Measurements from ENCODE around the gene CEACAM16.

CEACAM16 gene

DNA sequence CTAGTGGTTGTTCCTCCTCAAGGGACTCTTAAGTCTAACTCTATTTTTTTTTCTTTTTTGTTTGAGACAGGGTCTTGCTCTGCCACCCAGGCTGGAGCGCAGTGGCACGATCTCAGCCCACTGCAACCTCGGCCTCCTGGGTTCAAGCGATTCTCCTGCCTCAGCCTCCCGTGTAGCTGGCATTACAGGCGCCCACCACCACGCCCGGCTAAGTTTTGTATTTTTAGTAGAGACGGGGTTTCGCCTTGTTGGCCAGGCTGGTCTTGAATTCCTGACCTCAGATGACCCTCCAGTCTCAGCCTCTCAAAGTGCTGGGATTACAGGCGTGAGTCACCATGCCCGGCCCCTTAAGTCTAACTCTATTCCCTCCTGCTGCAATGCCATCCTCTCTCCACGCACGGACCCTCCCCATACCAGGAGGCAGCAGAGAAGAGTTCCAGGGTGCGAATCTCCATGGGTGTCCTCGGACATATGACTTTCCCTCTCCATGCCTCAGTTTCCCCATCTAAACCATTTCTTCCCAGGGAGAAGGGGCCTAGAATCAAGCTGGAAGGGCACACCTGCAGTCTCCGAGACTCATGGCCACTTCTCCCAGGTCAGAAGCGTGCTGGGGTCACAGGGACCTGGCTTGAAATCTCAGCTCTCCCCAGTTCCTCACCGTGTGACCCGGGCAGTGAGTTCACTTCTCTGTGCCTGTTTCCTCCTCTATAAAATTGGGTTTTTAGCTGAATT, 43.5 kb downstream of the CEACAM16 start:
- DNase-seq (ENCODE audit: insufficient read length, low spot score) (no peak), FAIRE-seq (no peak)

GRCh38 chr19:44744871-44745332, 46.0 kb downstream of the CEACAM16 start:
- DNase-seq (ENCODE audit: insufficient read length, low spot score), result no peak
- no peak for FAIRE-seq

- no peak for FAIRE-seq
- DNase-seq (ENCODE audit: insufficient read length, low spot score), result no peak
These were observed 46.4 kb downstream of the CEACAM16 start for GRCh38 chr19:44745341-44745831.

- DNase-seq (ENCODE audit: insufficient read length, low spot score) (no peak), FAIRE-seq (no peak)
These were observed 47.1 kb downstream of the CEACAM16 start for GRCh38 chr19:44745887-44746600.

GRCh38 chr19:44746616-44746945, 47.6 kb downstream of the CEACAM16 start:
- DNase-seq (ENCODE audit: insufficient read length, low spot score), result no peak
- FAIRE-seq, result no peak

- FAIRE-seq (peak; percentile 89), DNase-seq (ENCODE audit: insufficient read length, low spot score) (peak; percentile 58)
These were observed 48.2 kb downstream of the CEACAM16 start for GRCh38 chr19:44746946-44747738.

GRCh38 chr19:44747739-44748425, 48.9 kb downstream of the CEACAM16 start:
- DNase-seq (ENCODE audit: insufficient read length, low spot score) (peak; percentile 49), FAIRE-seq (no peak)

GRCh38 chr19:44748426-44749254, 49.7 kb downstream of the CEACAM16 start, which contains the start of gene BCL3:
Gene BCL3 (plus strand): TSS chr19:44748708. CDS start chr19:44748791, 83 bp downstream.
- FAIRE-seq, result no peak
- peak; percentile 59 for DNase-seq (ENCODE audit: insufficient read length, low spot score)

DNA sequence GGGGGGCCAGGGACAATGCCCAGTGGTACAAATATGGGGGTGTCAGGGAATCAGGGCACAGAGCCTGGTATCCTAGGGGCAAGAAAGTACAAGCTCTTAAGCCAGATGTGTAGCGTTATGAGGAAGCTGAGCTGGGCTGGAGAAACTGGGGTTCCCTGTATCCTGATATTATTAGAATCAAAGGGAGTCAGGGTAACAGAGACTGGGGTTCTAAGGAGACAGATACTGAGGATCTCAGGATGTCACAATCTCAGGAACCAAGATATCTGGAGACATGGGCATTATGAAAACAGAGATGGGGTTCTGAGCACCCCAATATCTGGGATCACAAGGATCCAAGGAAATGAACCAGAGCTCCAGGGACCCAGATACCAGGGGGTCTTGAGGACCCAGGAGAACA, 50.3 kb downstream of the CEACAM16 start:
- peak; percentile 21 for FAIRE-seq
- no peak for DNase-seq (ENCODE audit: insufficient read length, low spot score)

DNA sequence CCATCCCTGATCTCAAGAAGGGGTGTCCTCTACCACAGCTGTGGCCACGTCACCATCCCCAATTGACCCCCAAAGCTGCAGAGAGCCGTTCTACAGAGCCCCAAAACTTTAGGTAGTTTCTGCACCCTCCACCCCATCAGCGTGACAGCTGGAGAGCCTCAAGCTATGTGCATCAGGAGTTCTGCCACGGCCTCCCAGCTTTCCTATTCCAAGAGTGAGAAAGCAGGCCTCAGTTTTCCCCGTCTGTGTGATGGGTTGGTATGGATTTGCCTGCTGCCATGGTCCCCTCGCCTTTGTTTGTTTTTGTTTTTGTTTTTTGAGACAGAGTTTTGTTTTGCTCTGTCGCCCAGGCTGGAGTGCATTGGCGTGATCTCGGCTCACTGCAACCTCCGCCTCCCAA, 51.0 kb downstream of the CEACAM16 start:
- DNase-seq (ENCODE audit: insufficient read length, low spot score), result no peak
- FAIRE-seq, result no peak

GRCh38 chr19:44752123-44752815, 53.3 kb downstream of the CEACAM16 start:
- DNase-seq (ENCODE audit: insufficient read length, low spot score) (no peak), FAIRE-seq (no peak)

DNA sequence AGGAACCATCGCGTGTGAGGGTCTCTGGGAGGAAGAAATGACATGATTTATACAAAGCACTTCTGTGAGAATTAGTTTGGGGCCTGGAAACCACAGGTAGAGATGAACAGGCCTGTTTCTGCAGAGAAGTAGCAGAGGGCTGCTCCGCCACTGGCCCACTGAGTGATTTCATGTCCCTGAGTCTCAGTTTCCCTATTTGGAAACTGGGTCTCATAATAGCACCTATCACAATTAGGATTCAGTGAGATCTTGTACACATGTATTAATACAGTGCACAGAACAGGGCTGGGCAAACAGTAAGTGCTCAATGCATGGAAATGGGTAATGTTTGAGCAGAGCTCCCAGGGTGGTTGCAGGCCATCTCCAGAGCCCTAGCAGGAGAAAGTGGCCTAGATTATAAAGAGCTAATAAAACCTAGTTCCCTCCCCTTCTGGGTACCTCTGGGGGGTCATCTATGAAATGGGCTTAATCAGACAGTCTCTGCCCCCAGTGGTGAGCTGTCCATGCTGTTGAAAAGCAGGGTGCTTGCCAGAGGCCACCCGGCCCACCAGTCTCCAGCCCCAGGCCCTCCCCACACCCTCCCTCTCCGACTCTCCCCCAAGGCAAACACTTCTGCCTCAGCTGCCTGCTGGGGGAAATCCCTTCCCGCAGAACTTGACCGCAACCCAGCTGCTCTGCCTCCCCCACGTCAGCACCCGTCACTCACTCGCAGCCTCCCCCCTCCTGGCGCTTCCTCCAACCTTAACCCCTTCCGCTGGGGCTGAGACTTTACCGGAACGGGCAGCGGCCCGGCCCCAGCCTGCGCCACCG, 54.1 kb downstream of the CEACAM16 start:
- DNase-seq (ENCODE audit: insufficient read length, low spot score) (peak; percentile 96), FAIRE-seq (peak; percentile 98)

- no peak for FAIRE-seq
- DNase-seq (ENCODE audit: insufficient read length, low spot score), result no peak
These were observed 54.6 kb downstream of the CEACAM16 start for GRCh38 chr19:44753626-44753931.

- peak; percentile 89 for FAIRE-seq
- DNase-seq (ENCODE audit: insufficient read length, low spot score), result peak; percentile 85
These were observed 55.2 kb downstream of the CEACAM16 start for GRCh38 chr19:44753932-44754749.

DNA sequence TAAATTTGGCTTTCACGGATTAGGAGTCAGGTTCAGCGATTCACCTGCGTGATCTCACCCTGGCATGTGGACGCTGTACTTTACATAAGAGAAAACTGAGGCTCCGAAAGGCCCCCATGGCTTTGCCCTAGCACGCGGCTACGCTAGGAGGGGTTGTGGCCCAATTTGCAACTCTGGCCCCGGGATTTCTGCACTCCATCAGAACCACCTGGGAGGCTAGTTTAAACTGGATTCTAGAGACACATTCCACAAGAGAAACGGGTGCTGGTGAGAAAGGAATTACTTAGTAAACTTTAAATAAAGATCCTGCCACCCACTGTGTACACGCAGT, 55.8 kb downstream of the CEACAM16 start:
- no peak for FAIRE-seq
- no peak for DNase-seq (ENCODE audit: insufficient read length, low spot score)

DNA sequence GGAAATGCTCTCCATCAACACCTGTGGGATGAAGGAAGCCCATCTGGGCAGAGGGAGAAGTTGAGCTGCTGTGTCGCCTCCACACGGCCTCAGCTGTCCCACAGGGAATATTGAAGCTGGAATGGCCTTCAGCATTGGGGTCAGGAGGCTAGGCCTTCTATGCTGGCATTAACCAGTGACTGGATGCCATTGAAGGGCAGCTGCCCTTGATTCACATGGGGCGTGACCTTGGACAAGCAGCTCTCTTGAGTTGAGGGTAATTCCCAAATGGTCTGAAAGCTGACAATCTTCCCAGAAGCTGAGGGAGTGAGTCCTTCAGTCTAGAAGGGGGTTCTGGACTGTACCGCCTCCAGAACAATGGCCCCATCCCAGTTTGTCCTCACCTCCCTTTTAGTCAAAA, 56.3 kb downstream of the CEACAM16 start:
- FAIRE-seq, result no peak

DNA sequence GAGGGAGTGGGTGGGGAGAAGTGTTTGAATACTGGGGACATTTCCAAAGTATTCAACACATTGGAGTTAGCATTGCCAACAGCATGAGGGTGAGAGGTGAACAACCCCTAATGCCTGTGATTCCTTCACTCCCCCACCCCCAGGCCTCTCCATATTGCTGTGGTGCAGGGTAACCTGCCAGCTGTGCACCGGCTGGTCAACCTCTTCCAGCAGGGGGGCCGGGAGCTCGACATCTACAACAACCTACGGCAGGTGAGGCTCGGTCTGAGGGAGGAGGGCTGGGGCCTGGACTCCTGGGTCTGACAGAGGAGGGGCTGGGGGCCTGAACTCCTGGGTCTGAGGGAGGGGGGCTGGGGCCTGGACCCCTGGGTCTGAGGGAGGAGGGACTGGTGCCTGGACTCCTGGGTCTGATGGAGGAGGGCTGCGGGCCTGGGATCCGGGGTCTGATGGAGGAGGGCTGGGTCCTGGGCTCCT, 57.2 kb downstream of the CEACAM16 start:
- FAIRE-seq, result no peak
- DNase-seq (ENCODE audit: insufficient read length, low spot score), result no peak

More for the DNA sequence above, 56.3 kb downstream of the CEACAM16 start:
- DNase-seq (ENCODE audit: insufficient read length, low spot score), result no peak
